Epithelial cell of proximal tubule (primary cell): Measurements from ENCODE around the gene TBX4. TPM values are rescaled to one million over a fixed set of nuclear protein-coding genes. Genes with fewer than 3 reads are reported as not detected.
"Not testable (repeated sequence)": the region's sequence is repeated elsewhere in the genome, so short reads cannot be mapped to it uniquely, and the experiment has no call there.

Experiments used
- DNase-seq: peaks from one replicate; pipeline ENCODE4 v3.0.0-alpha.2; 2011; ENCODE audit warnings: low read depth
- H3K4me3 ChIP-seq: 2 replicates; pipeline ENCODE4 v1.5.1; 2011; ENCODE audit warnings: low read depth, mild to moderate bottlenecking, low read length
- total RNA-seq: library from RNA; depleted of rRNA; stranded (reverse); fragments of >200 nt; gene quantifications from 2 replicates; pipeline ENCODE4 v1.2.3, GENCODE V29; 2015
- TF ChIP-seq, protein P1 (sequence below): conservative IDR thresholded peaks from 2 replicates; pipeline ENCODE4 v1.5.1; 2012; ENCODE audit warnings: low read depth, mild to moderate bottlenecking, low read length

The TBX4 gene
- total RNA-seq, 1 donor from 2014 or later, result not detected

DNA sequence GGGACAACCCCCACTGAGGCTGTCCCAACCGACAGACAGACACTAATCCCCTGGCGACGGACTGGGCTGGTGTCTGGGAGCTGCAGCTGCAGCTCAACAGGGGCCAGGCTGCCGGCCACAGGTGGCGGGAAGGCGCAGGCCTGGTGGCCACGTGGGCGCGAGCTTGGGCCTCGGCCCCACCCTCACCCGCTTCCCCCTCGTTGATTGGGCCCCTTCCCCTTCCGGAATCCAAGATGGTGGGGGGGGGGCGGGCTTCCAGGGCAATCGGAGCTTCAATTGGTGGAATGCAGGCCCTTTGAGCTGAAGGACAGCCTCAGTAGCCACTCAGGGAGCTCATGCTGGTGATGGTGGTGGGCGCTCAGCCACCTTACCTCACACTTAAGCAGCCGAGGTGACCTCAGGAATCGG lies 8.7 kb upstream of the TBX4 start:
- H3K4me3 ChIP-seq, result no peak overlapping the region
- DNase-seq, result no peak
- TF ChIP-seq, protein P1, sequence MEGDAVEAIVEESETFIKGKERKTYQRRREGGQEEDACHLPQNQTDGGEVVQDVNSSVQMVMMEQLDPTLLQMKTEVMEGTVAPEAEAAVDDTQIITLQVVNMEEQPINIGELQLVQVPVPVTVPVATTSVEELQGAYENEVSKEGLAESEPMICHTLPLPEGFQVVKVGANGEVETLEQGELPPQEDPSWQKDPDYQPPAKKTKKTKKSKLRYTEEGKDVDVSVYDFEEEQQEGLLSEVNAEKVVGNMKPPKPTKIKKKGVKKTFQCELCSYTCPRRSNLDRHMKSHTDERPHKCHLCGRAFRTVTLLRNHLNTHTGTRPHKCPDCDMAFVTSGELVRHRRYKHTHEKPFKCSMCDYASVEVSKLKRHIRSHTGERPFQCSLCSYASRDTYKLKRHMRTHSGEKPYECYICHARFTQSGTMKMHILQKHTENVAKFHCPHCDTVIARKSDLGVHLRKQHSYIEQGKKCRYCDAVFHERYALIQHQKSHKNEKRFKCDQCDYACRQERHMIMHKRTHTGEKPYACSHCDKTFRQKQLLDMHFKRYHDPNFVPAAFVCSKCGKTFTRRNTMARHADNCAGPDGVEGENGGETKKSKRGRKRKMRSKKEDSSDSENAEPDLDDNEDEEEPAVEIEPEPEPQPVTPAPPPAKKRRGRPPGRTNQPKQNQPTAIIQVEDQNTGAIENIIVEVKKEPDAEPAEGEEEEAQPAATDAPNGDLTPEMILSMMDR, result no peak

GRCh38 chr17:61444075-61444474 lies 8.1 kb upstream of the TBX4 start:
- TF ChIP-seq, protein P1, result no peak
- H3K4me3 ChIP-seq, result no peak overlapping the region
- no peak for DNase-seq

DNA sequence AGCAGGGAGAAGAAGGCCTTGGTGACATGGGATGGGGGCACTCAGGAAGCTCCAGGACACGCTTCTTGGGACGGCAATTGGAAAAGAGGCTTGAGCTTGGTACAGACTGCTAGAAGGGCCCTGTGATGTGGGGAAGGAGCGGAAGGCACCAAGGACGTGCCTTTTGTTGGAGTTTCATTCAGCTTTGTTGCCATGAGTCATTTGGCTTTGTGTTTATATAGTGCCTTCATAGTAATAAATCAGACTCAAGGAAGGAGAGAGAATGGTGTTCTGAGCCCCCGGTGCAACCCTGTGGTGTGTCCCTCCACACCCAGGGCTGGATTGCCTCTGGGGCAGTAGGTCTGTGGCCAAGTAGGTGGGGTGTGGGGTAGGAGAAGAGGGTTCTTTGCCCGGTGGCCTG lies 7.4 kb upstream of the TBX4 start:
- TF ChIP-seq, protein P1, result no peak
- H3K4me3 ChIP-seq, result no peak overlapping the region
- no peak for DNase-seq

DNA sequence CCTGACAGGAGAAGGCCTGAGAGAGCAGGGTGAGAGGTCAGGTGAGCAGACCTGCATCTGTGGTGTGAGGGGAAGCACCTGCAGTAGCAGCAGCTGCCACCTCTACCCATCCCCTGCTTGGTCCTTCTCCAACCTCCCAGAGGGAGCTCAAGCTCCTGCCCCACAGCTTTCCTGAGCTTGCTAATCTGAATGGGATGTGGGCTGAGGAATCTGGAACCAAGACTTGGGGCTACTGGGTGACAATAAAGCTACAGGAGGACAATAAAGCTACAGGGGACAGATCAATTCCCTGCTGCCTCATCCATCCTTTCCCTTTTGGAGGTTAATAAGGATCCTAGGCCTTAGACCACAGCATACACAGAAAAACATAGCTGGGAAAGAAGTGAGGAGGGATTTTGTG lies 4.9 kb upstream of the TBX4 start:
- TF ChIP-seq, protein P1, result no peak
- no peak for DNase-seq

GRCh38 chr17:61448042-61448441 lies 4.2 kb upstream of the TBX4 start:
- TF ChIP-seq, protein P1, result no peak
- H3K4me3 ChIP-seq, result no peak overlapping the region
- no peak for DNase-seq

More for the DNA sequence above, 4.9 kb upstream of the TBX4 start:
- no peak overlapping the region for H3K4me3 ChIP-seq

DNA sequence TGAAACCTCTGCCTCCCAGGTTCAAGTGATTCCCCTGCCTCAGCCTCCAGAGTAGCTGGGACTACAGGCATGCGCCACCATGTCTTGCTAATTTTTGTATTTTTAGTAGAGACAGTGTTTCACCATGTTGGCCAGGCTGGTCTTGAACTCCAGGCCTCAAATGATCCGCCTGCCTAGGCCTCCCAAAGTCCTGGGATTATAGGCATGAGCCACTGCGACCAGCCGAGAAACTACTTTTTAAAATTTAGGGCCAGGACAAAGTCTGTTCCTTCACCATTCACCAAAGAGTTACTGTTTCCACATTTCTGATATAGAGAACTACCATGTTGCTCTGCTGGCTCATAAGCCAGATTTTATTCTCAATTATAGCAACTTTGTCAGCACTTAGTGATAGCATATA lies 3.1 kb upstream of the TBX4 start:
- DNase-seq, H3K4me3 ChIP-seq: not testable (repeated sequence)

GRCh38 chr17:61449707-61450640 lies 2.2 kb upstream of the TBX4 start:
- no peak overlapping the region for H3K4me3 ChIP-seq
- DNase-seq, result no peak
- TF ChIP-seq, protein P1, result no peak
